H9 (cell line): Measurements from ENCODE around the gene ACSBG1. TPM values are rescaled to one million over a fixed set of nuclear protein-coding genes. Genes with fewer than 3 reads are reported as not detected.

Experiments used
- DNase-seq: peaks from one replicate; pipeline ENCODE4 v3.0.0-alpha.2; 2017
- H2AFZ ChIP-seq: one replicate; pipeline ENCODE4 v1.6.1; 2013; ENCODE audit warnings: mild to moderate bottlenecking, low read length, control low read depth, moderate library complexity
- H2AK5ac ChIP-seq: 2 replicates; pipeline ENCODE4 v1.6.1; 2013; ENCODE audit warnings: low read length, control low read depth, mixed read lengths; ENCODE audit not compliant: insufficient read length
- H2BK120ac ChIP-seq: one replicate; pipeline ENCODE4 v1.6.1; 2013; ENCODE audit warnings: low read depth, mild to moderate bottlenecking, low read length, control low read depth, inconsistent platforms; ENCODE audit not compliant: poor library complexity, severe bottlenecking
- H2BK12ac ChIP-seq: 2 replicates; pipeline ENCODE4 v1.6.1; 2013; ENCODE audit warnings: low read length, control low read depth, mixed read lengths, low read depth; ENCODE audit not compliant: insufficient read length
- H2BK15ac ChIP-seq: 2 replicates; pipeline ENCODE4 v1.6.1; 2013; ENCODE audit warnings: low read depth, low read length, control low read depth
- H2BK20ac ChIP-seq: one replicate; pipeline ENCODE4 v1.6.1; 2013; ENCODE audit warnings: low read depth, mild to moderate bottlenecking, low read length, control low read depth, inconsistent platforms; ENCODE audit not compliant: poor library complexity, severe bottlenecking
- H2BK5ac ChIP-seq: 2 replicates; pipeline ENCODE4 v1.6.1; 2013; ENCODE audit warnings: low read length, control low read depth, mixed read lengths; ENCODE audit not compliant: insufficient read length
- H3K14ac ChIP-seq: 2 replicates; pipeline ENCODE4 v1.6.1; 2013; ENCODE audit warnings: low read length, control low read depth; ENCODE audit not compliant: insufficient read depth
- H3K18ac ChIP-seq: 2 replicates; pipeline ENCODE4 v1.6.1; 2013; ENCODE audit warnings: low read depth, mild to moderate bottlenecking, mixed read lengths, low read length, control low read depth; ENCODE audit not compliant: insufficient read length
- H3K23ac ChIP-seq: 2 replicates; pipeline ENCODE4 v1.6.1; 2013; ENCODE audit warnings: low read length, control low read depth, mixed read lengths, low read depth; ENCODE audit not compliant: insufficient read length
- H3K23me2 ChIP-seq: 2 replicates; pipeline ENCODE4 v1.6.1; 2013; ENCODE audit warnings: low read depth, mild to moderate bottlenecking, mixed read lengths, low read length, control low read depth; ENCODE audit not compliant: insufficient read length, poor library complexity, severe bottlenecking
- H3K27ac ChIP-seq: 2 replicates; pipeline ENCODE4 v1.5.1; 2013; ENCODE audit warnings: low read length, control low read depth, mixed read lengths, low read depth; ENCODE audit not compliant: insufficient read length
- H3K27me3 ChIP-seq: 2 replicates; pipeline ENCODE4 v1.6.1; 2013; ENCODE audit warnings: low read length, control low read depth, inconsistent platforms; ENCODE audit not compliant: insufficient read depth
- H3K4ac ChIP-seq: 2 replicates; pipeline ENCODE4 v1.6.1; 2013; ENCODE audit warnings: low read depth, mild to moderate bottlenecking, control low read depth, inconsistent platforms, low read length, moderate library complexity
- H3K4me1 ChIP-seq: 2 replicates; pipeline ENCODE4 v1.6.1; 2013; ENCODE audit warnings: low read length, control low read depth, inconsistent platforms; ENCODE audit not compliant: insufficient read depth
- H3K4me2 ChIP-seq: 2 replicates; pipeline ENCODE4 v1.6.1; 2013; ENCODE audit warnings: low read length, control low read depth, mixed read lengths; ENCODE audit not compliant: insufficient read length, insufficient read depth
- H3K56ac ChIP-seq: 2 replicates; pipeline ENCODE4 v1.6.1; 2013; ENCODE audit warnings: low read depth, mild to moderate bottlenecking, mixed read lengths, low read length, control low read depth; ENCODE audit not compliant: insufficient read length
- H3K79me1 ChIP-seq: 2 replicates; pipeline ENCODE4 v1.6.1; 2013; ENCODE audit warnings: low read depth, mild to moderate bottlenecking, moderate library complexity, low read length, control low read depth, inconsistent platforms; ENCODE audit not compliant: insufficient read depth, poor library complexity, severe bottlenecking
- H3K79me2 ChIP-seq: 2 replicates; pipeline ENCODE4 v1.6.1; 2013; ENCODE audit warnings: low read length, control low read depth, inconsistent platforms; ENCODE audit not compliant: insufficient read depth
- H3K9ac ChIP-seq: 2 replicates; pipeline ENCODE4 v1.6.1; 2013; ENCODE audit warnings: low read length, control low read depth, mixed read lengths; ENCODE audit not compliant: insufficient read length; ENCODE audit errors: extremely low read depth
- H3K9me3 ChIP-seq: one replicate; pipeline ENCODE4 v1.6.1; 2013; ENCODE audit warnings: low read depth, low read length, inconsistent platforms; ENCODE audit not compliant: control insufficient read depth
- H3T11ph ChIP-seq: one replicate; pipeline ENCODE4 v1.6.1; 2013; ENCODE audit warnings: mild to moderate bottlenecking, low read length, control low read depth, inconsistent platforms
- H4K20me1 ChIP-seq: one replicate; pipeline ENCODE4 v1.6.1; 2013; ENCODE audit not compliant: control insufficient read depth, insufficient read length, insufficient read depth
- H4K5ac ChIP-seq: 2 replicates; pipeline ENCODE4 v1.6.1; 2013; ENCODE audit warnings: low read depth, mild to moderate bottlenecking, mixed read lengths, low read length, control low read depth; ENCODE audit not compliant: insufficient read length
- H4K8ac ChIP-seq: replicated peaks from 2 replicates; pipeline ENCODE4 v1.6.1; 2013; ENCODE audit warnings: low read length, control low read depth, mixed read lengths, low read depth; ENCODE audit not compliant: insufficient read length
- H4K91ac ChIP-seq: 2 replicates; pipeline ENCODE4 v1.6.1; 2013; ENCODE audit warnings: low read depth, mild to moderate bottlenecking, moderate library complexity, mixed read lengths, low read length, control low read depth; ENCODE audit not compliant: insufficient read length
- H3K27ac Mint-ChIP-seq, 3 experiments: 2 replicates in 2 of 3; 3 replicates in 1 of 3; pipeline ENCODE4 v1.8.0; 2020 to 2021; ENCODE audit warnings: mixed read lengths in 3 of 3, mild to moderate bottlenecking in 1 of 3, moderate library complexity in 1 of 3
- H3K27me3 Mint-ChIP-seq: 2 replicates; pipeline ENCODE4 v1.8.0; 2021; ENCODE audit warnings: low read depth, mild to moderate bottlenecking, moderate library complexity, mixed read lengths
- H3K36me3 Mint-ChIP-seq, 3 experiments: 2 replicates in 2 of 3; 3 replicates in 1 of 3; pipeline ENCODE4 v1.8.0; 2020 to 2021; ENCODE audit warnings: low read depth in 3 of 3, mixed read lengths in 3 of 3; ENCODE audit not compliant: insufficient read depth in 1 of 3
- H3K4me1 Mint-ChIP-seq, 2 experiments: 2 replicates each; pipeline ENCODE4 v1.8.0; 2020; ENCODE audit warnings: mixed read lengths in 2 of 2
- H3K4me3 Mint-ChIP-seq, 2 experiments: 2 replicates in 1 of 2; 3 replicates in 1 of 2; pipeline ENCODE4 v1.8.0; 2020 to 2021; ENCODE audit warnings: mild to moderate bottlenecking in 2 of 2, mixed read lengths in 2 of 2, moderate library complexity in 1 of 2
- H3K9me3 Mint-ChIP-seq, 2 experiments: 2 replicates in 1 of 2; 3 replicates in 1 of 2; pipeline ENCODE4 v1.8.0; 2020; ENCODE audit warnings: mild to moderate bottlenecking in 2 of 2, mixed read lengths in 2 of 2, moderate library complexity in 1 of 2
- CTCF ChIP-seq: fragments of 200-600 bp; sonication (generic); conservative IDR thresholded peaks from 3 replicates; pipeline ENCODE4 v1.8.0; 2021; ENCODE audit warnings: antibody characterized with exemption, mild to moderate bottlenecking
- WGBS: extraction: QIAGEN DNeasy Blood & Tissue Kit; methylation state at CpG from one replicate; pipeline ENCODE4 v1.1.7; 2013; ENCODE audit warnings: missing lambda C conversion rate, low lambda C conversion rate, mixed read lengths; ENCODE audit not compliant: insufficient read length; ENCODE audit errors: extremely low coverage; 5-methylcytosine and 5-hydroxymethylcytosine counted together
- total RNA-seq: library from RNA; stranded (reverse); gene quantifications from 2 replicates; pipeline ENCODE4 v1.2.1, GENCODE V29; 2021

ACSBG1 gene
- total RNA-seq, 1 experiment from 2014 or later: 2.2 TPM

DNA sequence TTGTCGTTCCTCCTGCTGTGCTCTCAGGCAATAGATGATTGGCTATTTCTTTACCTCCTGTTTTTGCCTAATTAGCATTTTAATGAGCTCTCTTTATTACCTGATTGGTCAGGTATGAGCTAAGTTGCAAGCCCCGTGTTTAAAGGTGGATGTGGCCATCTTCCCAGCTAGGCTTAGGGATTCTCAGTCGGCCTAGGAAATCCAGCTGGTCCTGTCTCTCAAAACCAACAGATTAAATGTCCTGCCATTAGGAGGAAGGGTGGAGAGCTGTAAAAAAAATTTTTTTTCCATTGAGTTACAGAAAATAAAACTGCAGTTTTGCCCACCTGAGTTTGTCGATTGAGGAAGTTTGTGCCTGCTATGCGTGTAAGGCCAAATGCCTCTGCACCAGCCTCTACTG, 5.4 kb upstream of the ACSBG1 start:
- Histone ChIP-seq H4K20me1 (no peaks in the 10 kb centered on the region), H3K79me1 (no peaks in the 10 kb centered on the region), H2BK20ac (no peak overlapping the region), H3K4ac (no peak overlapping the region), H2BK15ac (0 out of 2 replicates have a peak overlapping the region, but pooled peaks have one; percentile 28), H3K27me3 (no peaks in the 10 kb centered on the region), H3K4me1 (0 out of 2 replicates have a peak, but pooled peaks cover 4% of the 10 kb centered on the region), H3T11ph (no peak overlapping the region), H3K14ac (no peak overlapping the region), H2BK120ac (no peak overlapping the region), H3K18ac (no peak overlapping the region), H3K56ac (no peak overlapping the region), H3K23me2 (no peaks in the 10 kb centered on the region), H3K27ac (no peak overlapping the region), H3K23ac (no peak overlapping the region), H4K91ac (no peak overlapping the region), H3K79me2 (no peaks in the 10 kb centered on the region), H4K8ac (no peak overlapping the region), H2AK5ac (no peak overlapping the region), H2BK5ac (no peak overlapping the region), H2BK12ac (no peak overlapping the region), H3K9ac (no peak overlapping the region), H3K4me2 (no peak overlapping the region), H3K9me3 (no peaks in the 10 kb centered on the region), H4K5ac (no peak overlapping the region), H2AFZ (no peak overlapping the region)
- Mint-ChIP-seq H3K27me3 (0 out of 2 replicates have a peak, but pooled peaks cover 3% of the 10 kb centered on the region), H3K36me3 (no peaks in the 10 kb centered on the region; a peak in 2 of 7 replicates), H3K27ac (peak overlapping the region in 1 of 3 experiments; percentile 70; a peak in 1 of 7 replicates), H3K9me3 (peaks cover 0 to 3% of the 10 kb centered on the region in 2 experiments; a peak in 2 of 5 replicates), H3K4me3 (no peak overlapping the region; a peak in 1 of 5 replicates), H3K4me1 (peaks cover 26 to 32% of the 10 kb centered on the region in 2 experiments)
- WGBS: no CpG with 5 or more reads among the region's 5 CpGs
- peak; percentile 28 for DNase-seq
- TF ChIP-seq CTCF: no peak
